Measurements from ENCODE around the gene B2M.
A peak's percentile ranks its signal among the peaks of the same experiment; 100 is the strongest.

DNA sequence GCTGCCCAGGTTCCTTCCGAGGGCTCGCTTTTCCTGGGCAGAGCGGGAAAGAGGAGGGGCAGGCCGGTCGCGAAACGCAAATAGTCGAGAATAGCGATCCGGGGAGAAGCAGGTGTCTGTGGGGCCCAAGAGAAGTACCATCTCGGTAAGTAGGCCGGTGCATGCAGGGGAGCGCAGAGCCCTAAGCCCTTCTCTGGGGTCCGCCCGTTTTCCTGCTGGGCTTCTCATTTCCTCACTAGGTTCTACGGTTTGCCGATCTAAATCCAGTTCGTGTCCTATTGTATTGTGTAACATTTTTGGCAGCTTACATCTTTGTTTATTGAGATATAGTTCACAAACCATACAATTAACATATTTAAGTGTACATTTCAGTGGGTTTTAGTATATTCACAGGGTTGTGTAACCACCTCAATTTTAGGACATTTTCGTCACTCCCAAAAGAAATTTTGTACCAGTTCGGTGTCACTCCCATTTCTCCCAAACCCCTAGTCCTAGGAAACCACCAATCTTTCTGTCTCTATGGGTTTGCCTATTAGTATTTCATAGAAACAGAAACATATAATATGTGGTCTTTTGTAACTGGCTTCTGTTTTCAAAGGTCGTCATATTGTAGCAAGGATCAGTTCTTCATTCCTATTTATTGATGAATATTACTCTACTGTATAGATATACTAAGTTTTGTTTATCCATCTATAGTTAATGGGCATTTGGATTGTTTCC is 18.3 kb downstream of the B2M start:
- TF ChIP-seq POLR2AphosphoS5 (IDR thresholded peaks at IDR 0.05; ENCODE audit: low read depth, low read length) = no peak; the same call in 1 of the 2 replicates
- peak; percentile 56; the same call in 1 of the 2 replicates for TF ChIP-seq TAF1 (IDR thresholded peaks at IDR 0.05; ENCODE audit: low read depth, low read length)
